HG03378 (cell line): ENCODE results near the gene RWDD3.

Experiments used
- ATAC-seq: cut with Tn5 transposase; IDR thresholded peaks from one replicate; pipeline ENCODE4 v1.9.1; 2021; ENCODE audit warnings: mild to moderate bottlenecking, moderate library complexity; ENCODE audit not compliant: unreplicated experiment

The RWDD3 gene, protein sequence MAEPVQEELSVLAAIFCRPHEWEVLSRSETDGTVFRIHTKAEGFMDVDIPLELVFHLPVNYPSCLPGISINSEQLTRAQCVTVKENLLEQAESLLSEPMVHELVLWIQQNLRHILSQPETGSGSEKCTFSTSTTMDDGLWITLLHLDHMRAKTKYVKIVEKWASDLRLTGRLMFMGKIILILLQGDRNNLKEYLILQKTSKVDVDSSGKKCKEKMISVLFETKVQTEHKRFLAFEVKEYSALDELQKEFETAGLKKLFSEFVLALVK

GRCh38 chr1:95233737-95234500 lies at the start of gene RWDD3:
TSS of gene RWDD3 (plus strand) at chr1:95234210. CDS start at chr1:95234231, 21 bp downstream.
- ATAC-seq: peak; percentile 90

GRCh38 chr1:95186149-95186548 lies 47.9 kb upstream of the RWDD3 start:
- no peak for ATAC-seq

DNA sequence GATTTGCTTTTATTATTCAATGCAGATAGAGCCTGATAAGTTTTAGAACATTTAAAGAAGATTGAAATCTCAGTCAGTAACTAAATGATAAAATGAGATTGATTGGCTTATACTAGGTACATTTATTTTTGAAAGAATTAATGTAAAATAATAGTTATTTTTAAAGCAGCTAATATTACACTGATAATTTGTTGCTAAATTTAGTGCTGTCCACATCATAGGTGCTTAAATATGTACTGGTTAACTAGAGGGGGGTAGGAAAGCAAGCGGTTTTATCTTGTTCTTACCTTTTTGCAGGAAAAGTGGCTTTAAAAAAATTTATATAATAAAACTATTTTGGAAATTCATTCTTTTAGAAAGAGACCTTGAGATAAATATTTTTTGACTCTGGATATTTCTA lies 40.4 kb upstream of the RWDD3 start:
- no peak for ATAC-seq

GRCh38 chr1:95195046-95195445 lies 39.0 kb upstream of the RWDD3 start:
- no peak for ATAC-seq

DNA sequence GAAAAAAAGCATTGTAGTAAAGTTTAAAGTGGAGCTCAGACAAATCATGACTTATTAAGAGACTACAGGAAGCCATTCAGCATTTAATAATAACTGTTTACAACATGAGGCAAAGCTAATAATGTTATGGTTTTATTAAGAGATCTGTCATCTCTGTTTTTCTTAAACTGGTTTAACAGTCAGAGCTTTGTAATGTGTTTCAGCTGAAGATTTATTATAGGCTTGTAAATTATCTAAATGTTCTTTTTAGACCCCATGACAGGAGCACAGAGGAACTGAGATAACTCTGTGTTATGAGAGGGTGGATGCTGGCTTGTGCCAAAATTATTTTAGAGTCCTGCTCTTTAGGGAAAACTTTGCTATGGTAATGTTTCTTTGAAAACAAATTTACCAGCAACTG lies 38.0 kb upstream of the RWDD3 start:
- no peak for ATAC-seq

DNA sequence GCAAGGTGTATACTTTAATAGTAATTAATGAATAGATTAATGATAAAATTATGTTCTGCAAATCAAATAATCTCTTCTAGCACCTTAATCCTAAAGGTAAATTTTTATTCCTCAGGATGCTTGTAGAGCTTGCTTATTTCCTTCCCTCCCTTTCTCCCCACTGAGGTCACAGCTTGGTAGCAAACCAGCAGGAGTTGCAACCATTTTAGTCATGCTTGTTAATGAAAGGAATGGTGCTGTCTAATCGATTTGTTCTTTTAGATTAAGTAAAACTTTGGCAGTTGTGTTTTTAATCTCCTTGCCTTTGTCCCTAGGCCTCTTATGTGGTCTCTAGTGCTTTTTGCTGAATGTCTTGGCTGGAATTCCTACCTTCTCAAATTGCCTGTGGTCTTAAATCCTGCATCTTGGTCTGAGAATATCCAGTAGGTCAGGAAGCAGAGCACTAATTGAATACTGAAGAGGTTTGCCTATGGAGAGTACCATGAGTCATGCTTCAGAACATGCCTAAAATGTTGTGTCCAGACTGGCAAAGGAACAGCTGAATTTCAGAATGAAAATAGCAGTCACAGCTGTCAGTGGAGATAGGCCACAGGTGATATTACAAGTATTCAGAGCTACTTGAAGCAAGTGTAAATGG lies 36.3 kb upstream of the RWDD3 start:
- ATAC-seq: no peak

DNA sequence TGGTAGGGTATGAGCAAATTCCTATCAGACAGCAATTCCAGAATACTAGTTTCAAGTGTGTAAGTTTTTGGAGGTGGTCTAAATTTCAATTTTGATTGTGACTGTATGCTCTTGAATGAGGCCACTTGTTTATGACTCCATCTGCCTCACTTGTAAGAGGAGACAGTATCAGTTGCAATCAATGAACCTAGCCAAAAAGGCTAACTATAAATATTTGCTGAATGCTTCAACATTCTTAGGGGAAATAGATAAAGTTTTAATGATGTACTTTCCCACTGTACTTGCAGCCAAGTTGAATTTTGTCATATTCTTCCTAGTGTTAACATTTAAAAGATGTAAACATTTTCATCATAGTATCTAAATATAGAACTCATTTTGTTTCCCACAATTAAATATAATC lies 32.1 kb upstream of the RWDD3 start:
- ATAC-seq: no peak

DNA sequence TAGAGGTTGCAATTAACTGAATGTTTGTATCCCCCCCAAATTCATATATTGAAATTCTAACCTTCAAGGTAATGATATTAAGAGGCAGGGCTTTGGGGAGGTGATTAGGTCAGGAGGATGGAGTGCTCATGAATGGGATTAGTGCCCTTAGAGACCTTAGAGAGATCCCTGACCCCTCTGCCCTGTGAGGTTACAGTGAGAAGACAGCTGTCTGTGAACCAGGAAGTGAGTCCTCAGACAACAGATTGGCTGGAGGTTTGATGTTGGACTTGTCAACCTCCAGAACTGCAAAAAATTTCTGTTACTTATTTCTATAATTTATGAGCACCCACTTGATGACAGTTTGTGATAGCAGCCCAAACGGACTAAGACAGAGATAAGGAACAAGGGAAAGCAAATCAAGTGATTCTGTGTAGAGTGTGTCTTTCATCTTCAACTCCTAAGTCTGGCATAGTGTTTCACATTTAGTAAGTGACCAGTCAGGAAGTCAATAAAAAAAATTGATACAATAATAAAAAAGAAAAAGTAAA lies 30.0 kb upstream of the RWDD3 start:
- no peak for ATAC-seq

GRCh38 chr1:95206514-95206913 lies 27.5 kb upstream of the RWDD3 start:
- no peak for ATAC-seq

DNA sequence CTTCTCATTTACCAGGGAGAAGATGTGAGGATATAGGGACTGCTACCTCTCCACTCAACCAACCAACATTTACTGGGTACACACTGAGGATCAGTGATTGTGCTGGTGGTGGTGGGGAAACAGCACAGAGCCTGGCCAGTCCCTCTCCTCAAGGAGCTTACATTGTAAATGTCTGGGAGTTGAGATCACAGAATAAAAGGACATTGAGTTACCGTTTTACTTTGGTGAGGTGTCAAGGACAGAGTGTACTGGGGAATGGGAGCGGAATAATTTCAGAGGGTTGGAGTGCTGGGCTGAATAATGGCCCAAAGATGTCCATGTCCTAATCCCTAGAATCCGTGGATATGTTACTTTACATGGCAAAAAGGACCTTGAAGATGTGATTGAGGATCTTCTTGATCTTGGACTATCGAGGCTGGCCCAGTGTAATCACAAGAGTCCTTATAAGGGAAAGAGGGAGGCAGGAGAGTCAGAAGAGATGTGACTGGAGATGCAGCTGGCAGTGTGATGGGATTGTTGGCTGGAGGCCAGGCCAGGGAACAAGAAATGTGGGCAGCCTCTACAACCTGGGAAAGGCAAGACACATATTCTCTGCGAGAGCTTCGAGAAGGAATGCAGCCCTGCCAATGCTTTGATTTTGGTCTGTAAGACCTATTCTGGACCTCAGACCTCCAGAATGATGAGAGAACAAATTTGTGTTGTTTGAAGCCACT lies 26.6 kb upstream of the RWDD3 start:
- ATAC-seq: no peak

- ATAC-seq: no peak
These were observed 25.1 kb upstream of the RWDD3 start for GRCh38 chr1:95208876-95209275.

GRCh38 chr1:95209291-95209690 lies 24.7 kb upstream of the RWDD3 start:
- no peak for ATAC-seq

DNA sequence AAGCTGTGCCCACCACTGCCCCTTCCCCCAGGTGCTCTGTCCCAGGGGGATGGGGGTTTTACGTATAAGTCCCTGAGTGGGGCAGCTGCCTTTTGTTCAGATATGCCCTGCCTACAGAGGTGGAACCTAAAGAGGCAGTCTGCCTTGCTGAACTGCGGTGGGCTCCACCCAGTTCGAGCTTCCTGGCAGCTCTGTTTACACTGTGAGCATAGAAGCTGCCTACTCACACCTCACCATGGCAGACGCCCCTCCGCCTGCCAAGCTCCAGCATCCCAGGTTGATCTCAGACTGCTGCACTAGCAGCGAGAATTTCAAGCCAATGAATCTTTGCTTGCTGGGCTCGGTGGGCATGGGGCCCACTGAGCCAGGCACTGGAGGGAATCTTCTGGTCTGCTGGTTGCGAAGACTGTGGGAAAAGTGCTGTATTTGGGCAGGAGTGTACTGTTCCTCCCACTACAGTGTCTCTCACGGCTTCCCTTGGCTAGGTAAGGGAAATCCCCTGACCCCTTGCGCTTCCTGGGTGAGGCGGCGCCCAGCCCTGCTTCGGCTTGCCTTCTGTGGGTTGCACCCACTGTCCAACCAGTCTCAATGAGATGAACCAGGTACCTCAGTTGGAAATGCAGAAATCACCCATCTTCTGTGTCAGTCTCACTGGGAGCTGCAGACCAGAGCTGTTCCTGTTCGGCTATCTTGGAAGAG lies 17.6 kb upstream of the RWDD3 start:
- ATAC-seq: no peak

DNA sequence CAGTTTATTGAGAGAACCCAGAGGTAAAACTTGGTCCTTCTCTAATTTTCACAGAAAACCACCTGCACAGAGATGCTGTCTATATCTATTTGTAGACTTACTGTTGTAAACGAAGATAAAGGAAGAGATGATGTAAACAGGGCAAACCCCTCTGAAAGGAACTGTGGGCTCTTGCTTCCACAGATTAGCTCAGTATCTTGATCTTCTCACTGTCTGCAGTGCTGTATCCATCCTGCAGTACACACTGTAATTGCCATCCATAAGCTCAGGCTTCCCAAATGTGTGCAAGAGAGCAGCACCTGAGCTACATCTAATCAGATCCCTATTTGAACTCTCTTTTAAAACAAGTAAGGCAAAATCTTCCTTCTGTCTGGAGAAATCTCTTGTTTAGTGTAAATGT lies 16.6 kb upstream of the RWDD3 start:
- ATAC-seq: no peak

DNA sequence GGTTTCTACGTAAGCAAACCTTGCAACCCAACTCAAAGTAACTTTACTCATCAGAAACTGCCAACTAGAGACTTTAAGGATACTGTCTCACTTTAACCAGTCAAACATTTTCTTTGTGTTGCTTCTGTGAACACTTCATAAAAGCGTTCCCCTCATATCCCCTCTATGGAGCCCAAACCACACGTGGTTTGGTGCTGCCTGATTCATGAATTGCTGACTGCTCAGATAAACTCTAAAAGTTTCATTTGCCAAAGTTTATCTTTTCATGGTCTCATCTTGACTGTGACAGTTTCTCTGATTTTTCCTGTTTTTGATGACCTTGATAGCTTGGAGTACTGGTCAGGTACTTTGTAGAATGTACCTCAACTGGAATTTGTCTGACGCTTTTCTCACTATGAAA lies 14.6 kb upstream of the RWDD3 start:
- no peak for ATAC-seq

DNA sequence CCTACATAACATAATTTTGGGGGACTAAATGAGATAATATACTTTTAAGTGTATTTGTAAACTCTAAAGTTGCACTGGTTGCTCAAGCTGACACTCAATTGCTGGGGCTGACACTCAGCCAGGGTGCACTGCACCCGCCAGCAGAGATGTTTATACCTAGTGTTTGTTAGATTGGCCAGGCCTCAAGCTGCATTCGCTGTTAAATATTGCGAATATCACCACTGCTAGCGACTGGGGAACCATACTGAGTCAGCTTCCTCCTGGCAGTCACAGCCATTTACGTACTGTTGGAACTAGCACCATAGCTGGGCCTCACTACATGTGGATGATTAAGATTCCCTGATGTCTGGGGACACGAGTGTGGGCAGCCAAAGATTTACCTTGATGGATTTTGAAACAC lies 12.7 kb upstream of the RWDD3 start:
- no peak for ATAC-seq

GRCh38 chr1:95222629-95223028 lies 11.4 kb upstream of the RWDD3 start:
- ATAC-seq: no peak

DNA sequence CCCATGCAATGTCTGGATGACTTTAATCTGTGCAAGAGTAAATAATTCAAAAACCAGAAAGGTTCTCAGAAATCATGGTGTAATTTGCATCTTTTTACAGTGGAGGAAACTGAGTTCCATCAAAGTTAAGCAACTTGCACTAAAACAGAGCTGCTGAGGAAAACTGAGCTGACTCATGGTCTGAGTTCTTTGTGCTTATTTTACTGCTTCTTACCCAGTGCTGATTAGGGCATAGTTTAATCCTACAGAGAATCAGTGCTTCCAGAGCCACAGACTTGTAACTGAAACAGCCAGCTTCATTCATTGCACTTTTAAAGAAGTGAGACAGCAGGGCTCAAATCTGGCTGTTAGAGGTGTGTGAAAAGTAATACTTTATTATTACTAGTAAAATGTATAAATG lies 10.9 kb upstream of the RWDD3 start:
- ATAC-seq: no peak

- no peak for ATAC-seq
These were observed 7.0 kb upstream of the RWDD3 start for GRCh38 chr1:95226781-95227660.

DNA sequence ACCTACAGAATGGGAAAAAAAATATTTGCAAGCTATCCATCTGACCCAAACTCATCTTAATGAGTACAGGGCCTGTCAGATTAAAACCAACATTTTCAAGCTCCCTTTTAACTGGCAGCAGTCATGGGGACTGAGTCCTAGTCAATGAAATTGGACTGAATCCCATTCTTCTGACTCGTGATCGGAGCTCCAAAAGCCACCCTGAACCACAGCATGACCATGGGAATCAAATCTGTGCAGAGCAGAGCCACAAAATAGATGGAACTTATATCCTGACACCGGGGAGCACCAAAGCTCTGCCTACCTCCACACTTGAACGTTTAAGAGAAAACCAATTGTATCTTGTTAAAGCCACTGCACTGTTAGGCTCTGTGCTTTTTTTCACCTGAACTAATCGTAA lies 5.0 kb upstream of the RWDD3 start:
- no peak for ATAC-seq
